A204.1 (cell line): Measurements from ENCODE around the gene MFNG.

Experiments used
- FAIRE-seq: peaks from 2 replicates; lab custom pipeline; 2012; peaks lifted over from hg19 to GRCh38; lab: Jason Lieb, UNC

Gene MFNG

DNA sequence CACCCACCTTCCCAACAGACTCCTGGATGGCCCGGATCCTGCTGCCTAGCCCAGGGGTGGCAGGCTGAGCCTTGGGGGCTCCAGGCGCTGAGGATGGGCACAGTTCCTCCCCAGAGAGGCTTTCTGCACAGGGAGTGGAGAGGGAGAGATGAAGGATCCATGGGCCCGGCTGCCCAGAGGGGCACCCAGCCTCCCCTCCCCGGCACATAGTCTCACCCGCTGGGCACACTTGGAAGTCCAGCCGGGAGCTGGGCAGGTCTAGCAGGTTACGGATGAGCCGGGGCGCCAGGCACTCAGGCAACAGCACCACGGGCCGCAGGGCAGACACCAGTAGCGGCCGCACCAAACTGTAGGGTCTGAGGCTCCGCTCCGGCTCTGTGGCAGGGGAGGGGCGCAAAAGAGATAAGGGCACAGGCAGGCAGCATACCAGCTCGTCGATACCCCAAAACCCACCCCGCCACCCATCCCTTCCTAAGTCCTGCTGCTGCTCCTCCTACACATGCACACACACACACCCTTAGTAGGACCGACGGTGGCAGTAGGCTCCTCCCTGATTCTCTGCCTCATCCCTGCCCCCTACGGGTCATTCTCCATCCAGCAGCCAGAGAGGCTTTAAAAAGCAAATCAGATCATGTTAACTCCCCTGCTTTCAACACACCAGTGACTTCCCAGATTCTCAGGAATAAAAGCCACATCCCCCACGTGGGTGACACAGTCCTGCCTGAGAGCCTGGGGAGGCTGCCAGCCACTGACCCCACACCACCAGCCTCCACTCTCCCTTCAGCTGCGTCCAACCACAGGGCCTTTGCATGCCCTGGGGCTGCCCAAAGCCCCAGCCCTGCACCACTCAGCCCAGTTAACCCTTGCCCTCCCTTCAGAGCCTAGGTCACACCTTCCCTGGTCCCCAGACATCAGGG is 6.5 kb upstream of the MFNG start:
- FAIRE-seq = no peak

DNA sequence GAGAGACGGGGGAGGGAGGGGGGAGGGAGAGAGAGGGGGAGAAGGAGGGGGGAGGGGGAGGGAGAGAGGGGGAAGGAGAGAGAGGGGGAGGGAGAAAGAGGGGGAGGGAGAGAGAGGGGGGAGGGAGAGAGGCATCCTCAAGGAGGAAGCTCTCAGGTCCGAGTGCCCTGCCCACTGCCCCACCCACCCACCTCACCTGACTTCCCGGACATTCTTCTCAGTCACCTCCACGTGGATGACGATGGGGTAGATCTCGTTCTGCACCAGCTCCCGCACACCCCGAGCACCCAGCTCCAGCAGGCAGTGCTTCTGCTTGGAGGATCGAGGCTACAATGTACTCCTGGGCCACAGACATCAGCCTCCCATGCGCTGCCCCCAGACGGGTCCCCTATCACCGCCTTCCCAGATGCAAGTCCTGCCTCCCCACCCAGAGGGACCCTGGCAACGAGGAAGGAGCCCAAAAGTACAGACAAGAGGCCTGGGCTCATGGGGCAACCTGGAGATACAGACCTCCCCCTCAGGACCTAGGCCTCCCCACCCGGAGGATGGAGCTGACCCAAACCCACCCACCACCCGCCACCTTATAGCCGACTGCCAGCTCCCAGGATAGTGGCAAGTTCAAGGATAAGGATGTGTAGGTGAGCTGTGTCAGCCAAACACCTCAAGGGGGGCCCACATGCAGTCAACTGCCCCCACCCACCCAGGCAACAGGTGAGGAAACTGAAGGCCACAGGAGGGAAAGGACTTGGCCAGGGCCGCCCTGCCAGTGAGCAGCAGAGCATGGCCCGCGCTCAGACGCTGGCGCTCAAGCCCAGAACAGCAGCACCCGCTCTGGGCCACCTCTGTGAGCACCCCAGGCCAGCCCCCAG is 5.6 kb upstream of the MFNG start:
- no peak for FAIRE-seq

DNA sequence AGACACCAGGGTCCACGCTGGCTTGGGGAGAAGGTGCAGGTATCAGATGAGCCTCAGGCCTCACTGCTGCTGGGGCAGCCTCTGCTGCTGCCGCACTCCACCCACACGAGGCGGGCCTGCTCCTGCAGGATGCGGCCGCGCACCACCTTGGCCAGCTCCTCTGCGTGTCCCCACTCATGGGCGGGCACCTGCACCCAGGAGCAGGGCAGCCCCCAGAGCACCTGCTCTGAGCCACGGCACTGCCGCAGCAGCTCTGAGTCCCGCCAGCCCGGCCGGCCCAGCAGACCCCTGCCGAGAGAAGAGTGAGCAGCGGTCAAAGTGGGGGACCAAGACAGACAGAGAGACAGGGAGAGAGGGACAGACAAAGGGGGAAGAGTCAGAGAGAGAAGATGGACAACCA is 4.9 kb upstream of the MFNG start:
- no peak for FAIRE-seq

DNA sequence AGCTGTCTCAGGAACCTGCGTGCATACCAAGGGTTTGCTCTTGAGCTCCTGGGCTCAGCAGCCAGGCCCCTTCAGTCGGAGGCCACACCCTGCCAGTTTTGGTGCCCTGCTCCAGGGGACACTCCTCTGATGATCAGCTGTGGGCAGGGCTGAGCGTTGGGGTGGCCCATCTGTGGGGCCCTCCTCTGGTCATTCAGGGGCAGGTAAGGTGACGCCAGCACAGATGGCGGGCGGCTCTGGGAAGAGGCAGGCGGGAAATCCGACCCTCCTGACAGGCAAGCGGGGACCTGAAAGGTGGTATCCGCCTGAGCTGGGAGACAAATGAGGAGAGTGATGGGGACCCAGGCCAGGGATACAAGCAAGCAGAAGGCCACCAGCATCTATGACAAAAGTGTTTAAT is 3.8 kb upstream of the MFNG start:
- no peak for FAIRE-seq

DNA sequence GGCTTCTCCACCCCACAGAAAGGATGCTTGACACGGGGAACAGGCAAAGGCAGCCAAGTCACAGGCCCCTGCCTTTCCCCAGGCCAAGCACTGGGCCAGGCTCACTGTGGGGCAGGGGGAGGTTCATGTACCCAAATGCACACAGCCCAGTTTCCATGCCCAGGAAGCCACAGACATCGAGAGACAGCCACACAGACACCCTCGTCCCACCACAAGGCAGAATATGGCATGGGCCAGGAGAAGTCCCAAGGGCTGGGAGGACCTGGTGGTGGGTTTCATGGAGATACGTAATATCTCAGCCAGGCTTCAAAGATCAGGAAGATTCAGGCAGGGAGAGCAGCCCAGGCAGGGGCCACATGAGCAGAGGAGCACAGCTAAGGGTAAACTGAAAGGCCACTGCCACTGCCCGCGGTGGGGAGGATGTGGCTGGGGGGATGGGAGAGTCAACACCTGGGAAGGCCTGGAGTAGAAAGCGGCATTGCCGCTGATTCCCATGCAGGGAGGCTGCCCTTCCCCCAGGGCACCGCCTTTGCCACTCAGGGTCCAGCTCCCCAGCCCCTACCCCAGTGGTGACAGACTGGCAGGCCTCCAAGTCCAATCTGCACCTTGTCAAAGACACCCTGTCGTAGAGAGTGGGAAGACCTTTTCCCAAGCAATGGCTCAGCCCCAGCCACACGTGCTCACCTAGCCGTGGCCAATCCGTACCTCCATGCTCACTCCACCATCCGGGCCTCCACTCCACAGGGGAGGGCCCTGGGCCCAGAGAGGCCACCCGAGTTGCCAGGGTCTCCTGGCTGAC is 2.4 kb upstream of the MFNG start:
- no peak for FAIRE-seq

DNA sequence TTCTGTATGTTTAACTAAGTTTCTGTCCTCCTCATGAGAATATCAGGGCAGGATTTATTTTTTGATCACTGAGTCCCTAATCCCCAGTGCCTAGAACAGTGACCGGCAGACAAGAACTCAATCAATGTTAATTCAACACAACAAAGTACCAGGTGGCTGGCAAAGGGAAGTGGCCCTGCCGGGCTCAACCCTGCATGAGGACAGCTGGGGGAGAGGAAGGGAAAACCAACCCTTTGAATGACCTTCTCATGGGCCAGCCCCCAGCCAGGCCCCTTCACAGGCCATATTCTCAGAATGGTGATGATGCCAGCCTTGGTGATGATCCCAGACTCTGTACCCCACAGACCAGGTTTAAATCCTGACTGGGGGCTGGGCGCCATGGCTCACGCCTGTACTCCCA is 1.4 kb upstream of the MFNG start:
- FAIRE-seq = no peak

DNA sequence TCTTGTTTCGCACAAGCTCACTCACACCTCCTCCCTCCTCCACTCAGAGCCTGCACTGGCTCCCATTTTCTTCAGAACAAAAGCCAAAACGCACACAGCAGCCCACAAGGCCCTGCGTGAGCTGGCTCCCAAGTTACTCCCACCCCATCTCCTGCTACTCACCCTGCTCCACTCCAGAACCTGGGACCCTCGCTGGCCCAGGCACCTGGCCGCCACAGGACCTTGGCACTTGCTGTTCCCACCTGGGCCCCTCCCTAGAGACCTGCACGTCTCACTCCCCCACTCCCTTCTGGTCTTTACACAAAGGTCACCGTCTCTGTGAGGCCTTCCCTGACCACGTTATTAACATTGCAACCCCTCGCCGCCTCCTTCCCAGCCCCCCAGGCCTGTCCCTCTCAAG is 945 bp upstream of the MFNG start:
- no peak for FAIRE-seq

DNA sequence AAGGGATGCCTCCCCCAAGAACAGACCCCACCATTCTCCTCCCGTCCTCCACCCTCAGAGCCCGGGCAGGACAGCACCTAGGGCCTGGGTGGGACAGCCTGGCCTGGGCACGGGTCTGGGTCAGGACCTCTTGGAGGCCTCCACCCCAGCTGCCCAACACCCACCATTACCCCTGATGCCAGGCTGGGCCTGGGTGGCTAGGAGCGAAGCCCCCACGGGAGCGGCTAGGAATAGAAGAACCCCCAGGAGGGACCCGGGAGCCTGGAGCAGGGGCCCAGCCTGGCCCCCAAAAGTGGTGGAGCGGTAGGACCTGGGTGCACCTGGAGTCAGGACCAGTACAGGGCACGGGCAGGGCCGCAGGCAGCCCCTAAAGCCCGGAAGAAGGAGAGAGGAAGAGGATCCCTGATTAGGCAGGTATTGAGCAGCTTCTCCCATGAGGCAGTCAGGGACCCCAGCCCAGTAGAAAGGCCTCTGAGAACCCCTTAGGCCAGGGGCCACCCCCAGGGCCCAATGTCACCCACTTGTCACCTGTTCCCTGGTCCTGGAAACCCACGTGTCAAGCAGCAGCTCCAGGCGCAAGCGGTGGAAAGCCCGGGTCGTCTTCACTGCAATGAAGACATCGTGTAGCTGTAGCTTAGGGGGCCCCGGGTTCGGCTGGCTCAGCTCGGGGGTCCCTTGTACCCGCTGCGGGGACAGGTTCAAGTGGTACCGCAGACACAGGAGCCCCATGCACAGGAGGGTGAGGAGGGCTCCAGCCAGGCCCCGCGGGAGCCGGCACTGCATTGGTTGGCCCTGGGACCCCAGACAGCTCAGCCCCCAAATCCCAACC is 575 bp downstream of the MFNG start:
- FAIRE-seq = no peak

DNA sequence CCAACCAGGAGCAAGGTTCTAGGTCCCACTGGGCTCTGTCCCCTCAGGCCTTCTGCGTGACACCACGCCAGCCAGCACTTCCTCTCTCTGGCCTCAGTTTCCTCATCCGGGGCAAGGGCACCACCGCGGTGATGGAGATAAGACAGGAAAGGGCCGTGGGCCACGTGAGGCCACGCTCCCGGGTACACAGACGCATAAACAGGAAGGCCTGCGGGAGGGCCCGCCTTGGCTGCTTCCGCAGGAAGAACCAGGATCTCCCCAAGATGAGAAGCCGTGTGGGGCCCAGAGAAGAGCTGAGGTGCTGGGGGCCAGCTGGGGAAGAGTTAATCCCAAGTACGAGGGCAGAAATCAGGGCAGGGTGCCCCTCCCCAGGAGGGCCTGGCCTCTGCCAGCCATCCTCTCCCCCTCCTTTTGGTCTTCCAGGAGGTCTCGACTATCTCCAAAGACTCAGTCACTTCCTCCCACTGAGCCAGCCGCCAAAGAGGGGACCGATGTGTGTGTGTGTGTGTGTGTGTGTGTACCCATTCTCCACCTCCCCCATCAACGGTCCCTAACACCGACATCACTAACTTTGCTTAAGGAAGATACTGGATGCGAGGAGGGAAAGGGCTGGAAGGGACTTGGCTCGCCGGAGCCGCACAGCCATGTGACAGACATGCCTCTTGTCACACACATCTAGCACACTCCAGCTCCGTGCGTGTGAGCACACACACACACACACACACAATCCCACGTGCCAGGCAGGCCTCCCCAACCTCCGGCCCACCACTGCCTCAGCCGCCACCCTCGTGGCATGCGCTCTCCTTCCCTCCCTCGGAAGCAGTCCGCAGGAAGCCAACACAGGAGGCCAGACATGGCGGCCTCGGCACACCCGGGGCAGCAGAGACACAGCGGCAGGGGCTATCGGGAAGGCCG is 1.4 kb downstream of the MFNG start:
- FAIRE-seq = no peak

DNA sequence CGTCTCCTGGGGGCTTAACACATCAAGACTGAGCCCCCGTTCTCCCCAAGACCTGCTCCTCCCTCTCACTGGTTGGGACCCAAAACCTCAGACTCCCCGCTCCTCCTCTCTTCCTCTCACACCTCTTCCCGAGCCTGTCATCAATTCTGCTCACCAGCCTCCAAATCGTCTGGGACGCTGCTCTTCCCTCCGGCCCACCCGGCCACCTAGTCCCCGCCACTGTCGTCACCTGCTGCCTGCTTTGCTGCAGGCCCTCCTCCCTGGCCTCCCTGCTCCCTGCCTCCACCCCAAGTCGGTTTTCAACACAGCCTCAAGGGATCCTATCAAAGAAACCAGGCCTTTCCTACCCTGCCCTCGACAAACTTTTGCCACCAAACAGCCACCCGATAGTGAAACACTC is 3.1 kb downstream of the MFNG start:
- FAIRE-seq = no peak

DNA sequence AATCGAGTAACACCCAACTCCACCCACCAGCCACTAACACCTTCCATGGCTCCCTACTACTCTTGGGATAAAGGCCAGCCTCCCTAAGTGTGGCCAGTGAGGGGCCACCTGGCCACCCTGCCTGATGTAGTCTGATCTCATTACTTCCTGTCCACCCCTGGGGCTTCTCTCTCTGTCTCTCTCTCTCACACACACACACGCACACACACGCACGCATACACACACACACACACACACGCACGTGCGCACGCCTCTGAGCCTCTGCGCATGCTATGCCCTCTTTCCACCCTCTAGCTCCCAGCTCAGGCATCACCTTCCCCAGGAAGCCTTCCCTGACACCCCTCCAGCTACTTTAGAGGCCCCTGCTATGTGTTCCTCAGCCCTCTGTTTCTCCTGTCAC is 3.9 kb downstream of the MFNG start:
- FAIRE-seq = no peak

DNA sequence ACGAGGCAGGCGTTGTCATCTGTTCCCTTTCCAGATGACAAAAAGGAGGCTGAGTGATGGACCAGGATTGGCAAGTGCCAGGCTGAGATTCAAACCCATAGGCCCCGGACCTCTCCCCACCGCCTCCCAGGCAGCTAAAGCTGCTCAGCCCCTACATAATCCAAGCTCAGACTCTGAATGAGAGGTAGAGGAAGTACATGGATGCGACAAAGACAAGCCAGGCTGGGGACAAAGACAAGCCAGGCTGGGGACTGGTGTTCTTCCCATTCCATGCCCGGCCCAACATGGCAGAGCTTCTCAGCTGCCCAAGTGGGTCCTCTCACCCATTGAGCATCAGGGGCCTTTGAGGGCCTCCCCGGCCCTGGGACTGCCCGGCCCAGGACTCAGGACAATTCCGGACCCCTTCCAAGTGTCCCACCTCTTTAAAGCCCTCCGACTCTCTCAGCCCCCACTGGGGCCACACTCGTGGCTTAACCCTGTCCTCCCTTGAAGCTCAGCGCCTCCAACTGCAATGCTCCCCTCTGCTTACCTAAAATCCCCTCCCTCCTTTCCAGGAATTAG is 4.8 kb downstream of the MFNG start:
- no peak for FAIRE-seq

DNA sequence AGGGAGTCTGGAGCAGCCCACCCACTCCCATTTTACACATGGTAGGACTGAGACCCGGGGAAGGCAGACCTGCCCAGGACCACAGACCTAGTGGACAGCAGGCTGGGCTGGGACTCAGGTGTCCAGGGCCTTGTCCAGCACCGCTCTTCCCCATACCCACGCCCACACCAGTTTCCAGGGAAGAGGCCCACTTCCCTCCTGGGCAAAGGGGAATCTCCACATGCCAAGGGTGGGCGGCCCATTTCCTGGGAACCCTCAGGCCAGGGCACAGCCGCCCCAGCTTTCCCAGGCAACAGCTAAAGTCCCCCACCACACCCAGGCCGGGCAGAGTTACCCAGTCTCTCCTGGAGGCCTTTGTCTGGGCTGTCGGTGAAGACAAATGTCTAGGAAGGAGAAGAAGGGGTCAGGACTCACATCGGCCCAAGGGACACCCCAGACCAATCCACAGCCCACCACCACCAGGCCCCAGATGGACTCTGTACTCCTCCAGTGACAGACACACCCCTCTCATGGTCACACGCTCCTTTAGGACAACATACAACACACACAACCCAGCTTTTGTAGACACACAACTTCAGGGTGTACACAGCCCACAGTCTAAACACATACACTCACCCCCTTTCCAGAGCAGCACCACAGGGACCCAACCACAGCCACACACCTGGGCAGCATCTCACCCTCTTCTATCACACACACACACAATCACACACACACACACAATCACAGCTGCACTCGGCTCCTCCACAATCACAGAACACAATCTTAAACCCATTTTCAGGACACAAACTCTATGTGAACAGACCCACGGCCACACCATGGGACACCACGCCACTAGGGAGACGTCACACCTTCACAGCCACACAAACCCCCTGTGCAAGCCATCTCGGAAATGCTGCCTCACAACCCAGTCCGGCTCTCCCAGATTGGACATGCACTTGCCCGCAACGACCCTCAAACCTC is 5.5 kb downstream of the MFNG start:
- FAIRE-seq = no peak

DNA sequence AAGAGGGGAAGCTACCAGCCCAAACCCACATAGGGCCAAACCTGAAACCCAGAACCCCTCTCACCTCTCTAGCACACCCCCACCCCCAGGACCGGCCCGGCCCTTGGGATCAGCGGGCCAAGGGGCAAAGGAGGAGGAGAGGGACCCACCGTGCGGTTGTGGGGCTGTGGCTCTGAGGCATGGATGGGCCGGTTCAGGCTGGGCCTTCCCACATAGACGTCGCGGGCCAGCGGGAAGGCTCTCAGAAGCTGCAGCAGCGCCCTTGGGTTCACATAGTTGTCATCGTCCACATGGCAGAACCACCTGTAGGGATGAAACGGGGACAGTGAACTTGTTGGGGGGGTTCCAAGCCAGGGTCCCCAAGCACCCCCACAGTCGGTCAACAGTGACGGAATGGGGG is 7.0 kb downstream of the MFNG start:
- no peak for FAIRE-seq

DNA sequence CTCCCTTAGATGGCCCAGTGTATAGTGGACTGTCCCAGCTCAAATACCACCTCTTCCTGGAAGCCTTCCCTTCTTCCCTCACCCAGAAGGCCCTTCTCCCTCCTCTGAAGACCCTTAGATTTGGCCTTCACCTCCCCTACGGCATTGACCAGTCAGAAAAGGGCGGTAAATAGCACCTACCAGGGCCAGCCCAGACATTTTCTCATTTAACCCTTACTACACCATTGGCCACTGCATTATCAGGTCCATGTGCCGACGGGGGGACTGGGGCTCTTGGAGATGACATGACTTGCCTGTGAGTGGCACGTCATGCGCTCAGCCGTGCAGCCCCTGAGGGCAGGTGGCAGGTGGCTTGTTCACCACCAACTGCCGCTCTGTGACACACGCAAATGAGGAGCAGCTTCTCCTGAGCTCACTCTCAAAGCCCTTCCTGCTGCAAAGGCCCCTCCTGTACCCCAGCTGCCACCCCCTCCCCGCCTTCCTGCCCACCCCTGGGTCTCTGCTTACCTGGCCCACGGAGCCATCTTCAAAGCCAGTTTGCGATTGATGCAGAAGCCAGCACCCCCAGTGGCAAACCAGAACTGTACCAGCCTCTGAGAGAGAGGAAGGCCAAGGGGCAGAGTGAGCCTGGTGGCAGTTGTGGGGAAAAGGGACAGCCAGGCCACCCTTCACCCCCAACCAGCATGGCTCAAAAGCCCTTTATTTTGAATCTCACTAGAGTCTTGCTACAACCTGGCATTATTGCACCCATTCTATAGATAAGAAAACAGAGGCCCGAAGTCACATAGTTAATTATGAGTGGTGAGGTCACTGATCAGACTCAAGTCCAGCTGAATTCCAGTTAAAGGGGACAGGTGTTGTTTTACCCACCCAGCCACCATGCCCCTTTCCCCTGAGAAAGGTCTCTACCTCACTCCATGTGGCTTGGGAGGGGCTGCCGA is 9.5 kb downstream of the MFNG start:
- FAIRE-seq = no peak

DNA sequence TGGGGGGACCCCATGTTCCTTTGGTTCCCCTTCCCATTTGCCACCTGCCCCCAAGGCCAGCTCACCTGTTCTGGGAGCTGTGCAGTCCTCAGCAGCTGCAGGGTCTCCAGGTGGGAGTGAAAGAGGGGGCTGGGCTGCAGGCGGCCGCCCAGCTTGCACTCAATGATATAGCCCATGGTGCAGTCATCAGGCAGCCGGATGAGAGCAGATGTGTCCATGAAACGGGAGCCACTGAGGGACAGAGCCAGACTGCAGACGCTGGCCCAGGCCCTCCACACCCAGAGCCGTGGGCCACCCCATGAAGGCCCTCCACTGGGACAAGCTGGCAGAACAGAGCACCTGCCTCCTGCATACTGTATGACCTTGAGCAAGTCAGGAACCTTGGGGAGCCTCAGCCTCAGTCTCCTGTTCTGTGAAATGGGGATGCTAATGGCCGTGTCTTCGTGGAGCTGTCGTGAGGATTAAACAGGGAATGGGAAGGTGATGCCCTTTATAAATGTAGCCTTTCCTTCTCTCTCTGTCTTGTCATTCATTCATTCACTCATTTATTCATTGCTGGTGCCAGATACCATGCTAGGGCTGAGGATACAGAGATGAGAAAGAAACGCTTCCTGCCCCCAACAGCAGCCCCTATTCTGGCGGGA is 11.6 kb downstream of the MFNG start:
- FAIRE-seq = no peak

DNA sequence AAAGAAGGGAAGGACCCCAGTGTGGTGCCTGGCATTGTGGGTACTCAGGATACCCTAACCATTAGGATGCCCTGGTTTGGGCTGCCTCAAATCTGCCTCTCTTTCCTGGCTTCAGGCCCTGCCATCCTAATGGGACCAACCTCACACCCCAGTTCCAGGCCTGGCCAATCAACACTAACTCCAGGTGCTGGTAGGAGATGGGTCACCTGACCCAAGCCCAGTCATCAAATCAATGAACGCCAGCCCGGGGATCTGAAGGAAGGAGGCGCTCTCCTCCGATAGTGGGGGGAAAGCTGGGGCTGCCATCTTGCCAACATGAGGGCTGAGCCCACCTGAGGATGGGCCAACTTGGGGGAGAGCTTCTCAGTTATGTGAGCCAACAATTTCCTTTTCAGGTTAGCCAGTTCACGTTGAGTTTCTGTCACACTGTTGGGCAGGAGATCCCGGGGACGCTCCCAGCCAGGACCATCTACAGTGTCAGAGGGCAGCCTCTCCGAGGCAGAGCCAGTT is 12.7 kb downstream of the MFNG start:
- FAIRE-seq = no peak
